Vagina (tissue), 2 donors: ENCODE measurements around the gene TMX3. TPM values are rescaled to one million over a fixed set of nuclear protein-coding genes. Genes with fewer than 3 reads are reported as not detected.

Experiments used
- DNase-seq, 2 donors: peaks; one replicate each; pipeline ENCODE4 v3.0.0-alpha.2; 2017; ENCODE audit errors: extremely low spot score in 2 of 2
- H3K27ac ChIP-seq: fragments of 200-600 bp; sonication (generic); one replicate; pipeline ENCODE4 v1.5.1; 2019
- H3K27me3 ChIP-seq: fragments of 200-600 bp; sonication (generic); one replicate; pipeline ENCODE4 v1.5.1; 2019
- H3K36me3 ChIP-seq, 2 donors: fragments of 200-600 bp; sonication (generic); one replicate each; pipeline ENCODE4 v1.5.1; 2017 to 2019
- H3K4me1 ChIP-seq: fragments of 200-600 bp; sonication (generic); one replicate; pipeline ENCODE4 v1.5.1; 2019
- H3K4me3 ChIP-seq, 2 donors: fragments of 200-600 bp; sonication (generic); 1 replicate in 1 of 2; 2 replicates in 1 of 2; pipeline ENCODE4 v1.5.1; 2016 to 2019
- H3K9me3 ChIP-seq: fragments of 200-600 bp; sonication (generic); one replicate; pipeline ENCODE4 v1.5.1; 2019
- CTCF ChIP-seq, 3 experiments: fragments of 450-650 bp in 2 of 3; fragments of 200-600 bp in 1 of 3; sonication (generic) in 1 of 3; IDR thresholded peaks; one replicate each; pipeline ENCODE4 v1.5.1; 2017 to 2019; ENCODE audit warnings: antibody characterized with exemption in 3 of 3, mild to moderate bottlenecking in 2 of 3, moderate library complexity in 2 of 3
- POLR2A ChIP-seq, 2 donors: fragments of 450-650 bp; IDR thresholded peaks; one replicate each; pipeline ENCODE4 v1.6.1; 2017; ENCODE audit warnings: antibody characterized with exemption in 2 of 2, mild to moderate bottlenecking in 2 of 2, moderate library complexity in 2 of 2
- POLR2AphosphoS5 ChIP-seq, 2 donors: sonication (generic); formaldehyde crosslinking; IDR thresholded peaks; one replicate each; pipeline ENCODE4 v1.9.0; 2017; ENCODE audit warnings: antibody characterized with exemption in 2 of 2, mild to moderate bottlenecking in 2 of 2, low read depth in 1 of 2; ENCODE audit not compliant: insufficient read depth in 1 of 2
- intact Hi-C: fragments of 100-400 bp; cut with DNase I; formaldehyde crosslinking; loops from one replicate; pipeline ENCODE4 v1.15.1; 2023
- total RNA-seq: library from RNA; depleted of rRNA; stranded (reverse); fragments of >200 nt; gene quantifications from one replicate; pipeline ENCODE4 v1.2.3, GENCODE V29; 2016

TMX3 gene
- total RNA-seq, 1 donor from 2014 or later: 32.7 TPM

DNA sequence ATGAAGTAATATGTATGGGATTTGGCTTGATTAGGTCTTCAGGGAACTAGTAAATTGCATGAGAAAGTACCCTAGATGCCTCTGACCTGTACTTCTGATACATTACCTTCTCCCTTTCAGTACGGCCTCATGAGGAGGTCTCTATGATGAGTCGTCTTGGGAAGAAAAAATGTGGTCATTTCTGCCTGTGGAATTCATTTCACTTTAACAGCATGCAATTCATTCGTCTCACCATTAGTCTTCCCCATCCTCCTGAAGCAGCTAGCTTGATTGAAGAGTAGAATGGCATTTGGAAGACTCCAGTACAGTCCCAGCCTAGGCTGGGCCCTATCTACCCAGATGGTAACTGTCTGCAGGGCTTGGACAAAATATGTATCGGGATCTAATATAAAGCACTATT is 52.2 kb downstream of the TMX3 start:
- Histone ChIP-seq H3K4me1 (no peaks in the 10 kb centered on the region), H3K27ac (no peak overlapping the region), H3K4me3 (no peak overlapping the region), H3K9me3 (no peaks in the 10 kb centered on the region), H3K27me3 (no peaks in the 10 kb centered on the region), H3K36me3 (no peaks in the 10 kb centered on the region)
- intact Hi-C loops: no loop called here
- no peak for DNase-seq
- TF ChIP-seq POLR2A (IDR thresholded peaks at IDR 0.05): no peak

DNA sequence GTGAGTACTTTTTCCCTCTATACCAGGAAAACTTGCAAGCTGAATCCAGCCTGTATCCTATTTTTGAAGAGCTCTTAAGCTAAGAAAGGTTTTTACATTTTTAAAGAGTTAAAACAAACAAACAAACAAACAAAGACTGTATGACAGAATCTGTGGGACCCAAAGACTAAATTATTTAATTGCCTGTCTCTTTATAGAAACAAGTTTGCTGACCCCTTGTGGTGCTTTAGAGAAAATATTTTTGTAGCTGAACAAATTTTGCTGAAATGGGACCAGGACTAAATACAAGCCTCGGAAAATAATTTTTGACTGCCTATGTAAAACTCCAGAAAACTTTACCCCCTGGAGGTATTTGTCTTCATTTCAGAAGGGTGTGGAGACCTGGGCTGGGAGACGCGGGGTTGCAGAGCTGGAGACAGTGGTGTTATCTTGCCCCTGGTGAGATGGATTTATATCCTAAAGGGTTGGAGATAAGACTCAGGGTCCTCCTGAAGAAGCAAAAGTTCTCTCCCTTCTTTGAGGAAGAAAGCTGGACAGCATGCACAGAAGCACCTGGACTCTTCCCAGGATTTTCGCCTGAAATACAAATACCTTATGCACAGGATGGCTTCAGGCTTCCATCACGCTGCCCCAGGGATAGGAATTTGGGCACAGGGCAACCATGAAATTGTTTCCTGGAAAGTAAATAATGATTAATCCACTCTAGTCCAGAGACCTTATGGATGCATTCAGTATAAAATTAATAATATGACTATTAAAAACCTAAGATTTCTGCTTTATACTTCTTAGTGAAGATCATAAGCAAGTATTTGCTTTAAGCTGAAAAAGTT is 54.3 kb downstream of the TMX3 start:
- no peak for DNase-seq
- TF ChIP-seq POLR2A (IDR thresholded peaks at IDR 0.05) (no peak), CTCF (IDR thresholded peaks at IDR 0.05) (peak in 2 of 3 experiments; percentile 38 to 54), POLR2AphosphoS5 (IDR thresholded peaks at IDR 0.05; ENCODE audit: insufficient read depth in 1 of 2, low read depth in 1 of 2) (no peak)
- intact Hi-C loops: no loop called here

GRCh38 chr18:68648191-68648590 is 66.7 kb downstream of the TMX3 start:
- no peak overlapping the region for H3K4me3 ChIP-seq
- no peak for DNase-seq
- no peak overlapping the region for H3K27ac ChIP-seq
- no peaks in the 10 kb centered on the region for H3K4me1 ChIP-seq
- H3K36me3 ChIP-seq: no peaks in the 10 kb centered on the region
- no peak for TF ChIP-seq CTCF (IDR thresholded peaks at IDR 0.05)
- no peaks in the 10 kb centered on the region for H3K27me3 ChIP-seq
- intact Hi-C loops: no loop called here
- no peaks in the 10 kb centered on the region for H3K9me3 ChIP-seq

More for the DNA sequence above, 54.3 kb downstream of the TMX3 start:
- Histone ChIP-seq H3K27ac (no peak overlapping the region), H3K27me3 (no peaks in the 10 kb centered on the region), H3K4me3 (no peak overlapping the region), H3K4me1 (no peaks in the 10 kb centered on the region), H3K36me3 (no peaks in the 10 kb centered on the region), H3K9me3 (no peaks in the 10 kb centered on the region)

GRCh38 chr18:68642003-68642402 is 72.9 kb downstream of the TMX3 start:
- H3K27me3 ChIP-seq: no peaks in the 10 kb centered on the region
- intact Hi-C loops: no loop called here
- H3K4me3 ChIP-seq: no peak overlapping the region
- no peak overlapping the region for H3K27ac ChIP-seq
- no peak for DNase-seq
- no peaks in the 10 kb centered on the region for H3K9me3 ChIP-seq
- no peaks in the 10 kb centered on the region for H3K36me3 ChIP-seq
- TF ChIP-seq CTCF (IDR thresholded peaks at IDR 0.05): no peak
- TF ChIP-seq POLR2AphosphoS5 (IDR thresholded peaks at IDR 0.05; ENCODE audit: insufficient read depth in 1 of 2, low read depth in 1 of 2): no peak
- H3K4me1 ChIP-seq: no peaks in the 10 kb centered on the region

DNA sequence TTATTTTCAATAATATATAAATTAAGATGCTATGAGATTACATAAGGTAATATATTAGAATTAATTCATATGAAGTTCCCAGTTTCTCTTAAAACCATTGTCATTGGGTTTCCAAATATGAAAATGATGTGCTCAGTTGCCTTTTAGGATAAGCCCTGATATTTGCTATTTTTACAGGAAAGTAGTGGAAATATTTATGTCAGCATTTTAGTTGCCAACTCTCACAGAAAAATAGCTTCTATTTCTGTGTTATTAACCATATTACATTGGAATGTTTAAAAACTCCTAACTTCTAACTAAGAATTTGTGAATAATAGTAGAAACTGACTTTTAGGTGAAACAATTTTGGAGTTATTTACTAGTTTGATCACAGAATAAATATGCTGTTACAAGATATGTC is 74.0 kb downstream of the TMX3 start:
- Histone ChIP-seq H3K4me3 (no peak overlapping the region), H3K27ac (no peak overlapping the region), H3K27me3 (no peaks in the 10 kb centered on the region), H3K4me1 (no peaks in the 10 kb centered on the region), H3K9me3 (no peaks in the 10 kb centered on the region), H3K36me3 (no peaks in the 10 kb centered on the region)
- intact Hi-C loops: no loop called here
- DNase-seq: no peak
- TF ChIP-seq POLR2A (IDR thresholded peaks at IDR 0.05) (no peak), CTCF (IDR thresholded peaks at IDR 0.05) (no peak), POLR2AphosphoS5 (IDR thresholded peaks at IDR 0.05; ENCODE audit: insufficient read depth in 1 of 2, low read depth in 1 of 2) (no peak)
